ENCODE data around the gene AGA.

The AGA gene

GRCh38 chr4:177441803-177442622, at the start of gene AGA:
TSS of gene AGA (minus strand) at chr4:177442437. CDS start at chr4:177442375, 62 bp downstream.
- peak; percentile 93 for DNase-seq (ENCODE audit: low read depth, low spot score)

- DNase-seq (ENCODE audit: low read depth, low spot score): no peak
These were observed 49.8 kb upstream of the AGA start for GRCh38 chr4:177492022-177492421.

GRCh38 chr4:177490769-177491168, 48.5 kb upstream of the AGA start:
- DNase-seq (ENCODE audit: low read depth, low spot score): no peak

- DNase-seq (ENCODE audit: low read depth, low spot score): no peak
These were observed 47.4 kb upstream of the AGA start for GRCh38 chr4:177489471-177490246.

GRCh38 chr4:177487977-177488376, 45.7 kb upstream of the AGA start:
- DNase-seq (ENCODE audit: low read depth, low spot score): no peak

GRCh38 chr4:177485528-177485927, 43.3 kb upstream of the AGA start:
- no peak for DNase-seq (ENCODE audit: low read depth, low spot score)

- no peak for DNase-seq (ENCODE audit: low read depth, low spot score)
These were observed 42.4 kb upstream of the AGA start for GRCh38 chr4:177484613-177485021.

GRCh38 chr4:177483760-177484159, 41.5 kb upstream of the AGA start:
- no peak for DNase-seq (ENCODE audit: low read depth, low spot score)

GRCh38 chr4:177483271-177483670, 41.0 kb upstream of the AGA start:
- no peak for DNase-seq (ENCODE audit: low read depth, low spot score)

- DNase-seq (ENCODE audit: low read depth, low spot score): no peak
These were observed 40.1 kb upstream of the AGA start for GRCh38 chr4:177482367-177482766.

- DNase-seq (ENCODE audit: low read depth, low spot score): no peak
These were observed 38.6 kb upstream of the AGA start for GRCh38 chr4:177480795-177481194.

- no peak for DNase-seq (ENCODE audit: low read depth, low spot score)
These were observed 36.8 kb upstream of the AGA start for GRCh38 chr4:177479063-177479462.

- no peak for DNase-seq (ENCODE audit: low read depth, low spot score)
These were observed 36.3 kb upstream of the AGA start for GRCh38 chr4:177478496-177478895.

GRCh38 chr4:177473991-177474390, 31.8 kb upstream of the AGA start:
- DNase-seq (ENCODE audit: low read depth, low spot score): no peak

- DNase-seq (ENCODE audit: low read depth, low spot score): no peak
These were observed 21.8 kb upstream of the AGA start for GRCh38 chr4:177464026-177464425.

GRCh38 chr4:177461606-177462005, 19.4 kb upstream of the AGA start:
- no peak for DNase-seq (ENCODE audit: low read depth, low spot score)

- no peak for DNase-seq (ENCODE audit: low read depth, low spot score)
These were observed 18.2 kb upstream of the AGA start for GRCh38 chr4:177460460-177460859.

GRCh38 chr4:177455561-177455970, 13.3 kb upstream of the AGA start:
- DNase-seq (ENCODE audit: low read depth, low spot score): no peak

GRCh38 chr4:177453116-177453515, 10.9 kb upstream of the AGA start:
- DNase-seq (ENCODE audit: low read depth, low spot score): no peak

- DNase-seq (ENCODE audit: low read depth, low spot score): no peak
These were observed 8.9 kb upstream of the AGA start for GRCh38 chr4:177451108-177451500.

GRCh38 chr4:177450426-177451107, 8.3 kb upstream of the AGA start:
- no peak for DNase-seq (ENCODE audit: low read depth, low spot score)

GRCh38 chr4:177448850-177449249, 6.6 kb upstream of the AGA start:
- DNase-seq (ENCODE audit: low read depth, low spot score): no peak

Data from activated CD4-positive, CD25-positive, alpha-beta regulatory T cell treated with anti-CD3 and anti-CD28 coated beads, Interleukin-2, amount 50 U/mL, for 16 hours (primary cell).